HL-60 (cell line): Measurements from ENCODE around the gene KRI1.

Source experiments
- DNase-seq, 2 experiments: peaks; one replicate each; pipeline ENCODE4 v3.0.0-alpha.2; 2010 to 2020; ENCODE audit warnings: low read depth in 1 of 2, low spot score in 1 of 2
- H3K27ac ChIP-seq: fragments of 250-450 bp; sonication (Bioruptor Pico); replicated peaks from 2 replicates; pipeline ENCODE4 v1.5.1; 2020; ENCODE audit warnings: mild to moderate bottlenecking, moderate library complexity
- H3K27me3 ChIP-seq: fragments of 250-450 bp; sonication (Bioruptor Pico); 2 replicates; pipeline ENCODE4 v1.5.1; 2021; ENCODE audit warnings: mild to moderate bottlenecking, moderate library complexity; ENCODE audit not compliant: insufficient read depth, poor library complexity, severe bottlenecking
- H3K4me3 ChIP-seq: replicated peaks from 2 replicates; pipeline ENCODE4 v1.5.1; 2011; ENCODE audit warnings: mild to moderate bottlenecking, control low read depth, low read length; ENCODE audit not compliant: insufficient read depth
- CTCF ChIP-seq: IDR thresholded peaks from one replicate; pipeline ENCODE4 v1.5.1; 2011; ENCODE audit warnings: low read length, control low read depth, inconsistent platforms; ENCODE audit not compliant: insufficient read depth
- GABPA ChIP-seq: IDR thresholded peaks from 2 replicates; pipeline ENCODE4 v1.6.1; 2012; ENCODE audit warnings: low read depth
- POLR2AphosphoS5 ChIP-seq: IDR thresholded peaks from 2 replicates; pipeline ENCODE4 v1.6.1; 2012; ENCODE audit warnings: low read depth
- REST ChIP-seq: IDR thresholded peaks from 2 replicates; pipeline ENCODE4 v1.6.1; 2012; ENCODE audit warnings: low read depth; ENCODE audit not compliant: insufficient replicate concordance
- SPI1 ChIP-seq: IDR thresholded peaks from 2 replicates; pipeline ENCODE4 v1.6.1; 2012; ENCODE audit warnings: low read depth, mild to moderate bottlenecking, borderline replicate concordance

The KRI1 gene

GRCh38 chr19:10554760-10555609 is 10.8 kb downstream of the KRI1 start:
- no peak for DNase-seq
- Histone ChIP-seq H3K27ac (peak overlapping the region; percentile 50; the same call in 1 of the 2 replicates), H3K4me3 (no peak overlapping the region), H3K27me3 (no peaks in the 10 kb centered on the region)
- no peak for TF ChIP-seq CTCF
- no peak for TF ChIP-seq GABPA
- TF ChIP-seq REST = no peak
- no peak for TF ChIP-seq POLR2AphosphoS5
- no peak for TF ChIP-seq SPI1

GRCh38 chr19:10553943-10554381 is 11.8 kb downstream of the KRI1 start:
- H3K4me3 ChIP-seq = no peak overlapping the region
- H3K27ac ChIP-seq = peak overlapping the region; percentile 50
- peak; percentile 76 for TF ChIP-seq POLR2AphosphoS5
- TF ChIP-seq CTCF = no peak
- TF ChIP-seq GABPA = peak; percentile 46; the same call in 1 of the 2 replicates
- peak; percentile 45; the same call in 1 of the 2 replicates for TF ChIP-seq SPI1
- TF ChIP-seq REST = peak; percentile 13
- DNase-seq = peak in 1 of 2 experiments; percentile 80
- no peaks in the 10 kb centered on the region for H3K27me3 ChIP-seq

- Histone ChIP-seq H3K27ac (peak overlapping the region; percentile 50), H3K27me3 (no peaks in the 10 kb centered on the region), H3K4me3 (no peak overlapping the region)
- TF ChIP-seq CTCF = no peak
- TF ChIP-seq SPI1 = no peak
- TF ChIP-seq GABPA = no peak
- TF ChIP-seq REST = no peak
- TF ChIP-seq POLR2AphosphoS5 = no peak
- no peak for DNase-seq
Measured at GRCh38 chr19:10553087-10553667, 12.6 kb downstream of the KRI1 start.
